Fibroblast of gingiva (primary cell): ENCODE data around the gene NPTX1.

Experiments used
- DNase-seq: peaks from one replicate; pipeline ENCODE4 v3.0.0-alpha.2; 2011; ENCODE audit warnings: low read depth

Gene NPTX1

DNA sequence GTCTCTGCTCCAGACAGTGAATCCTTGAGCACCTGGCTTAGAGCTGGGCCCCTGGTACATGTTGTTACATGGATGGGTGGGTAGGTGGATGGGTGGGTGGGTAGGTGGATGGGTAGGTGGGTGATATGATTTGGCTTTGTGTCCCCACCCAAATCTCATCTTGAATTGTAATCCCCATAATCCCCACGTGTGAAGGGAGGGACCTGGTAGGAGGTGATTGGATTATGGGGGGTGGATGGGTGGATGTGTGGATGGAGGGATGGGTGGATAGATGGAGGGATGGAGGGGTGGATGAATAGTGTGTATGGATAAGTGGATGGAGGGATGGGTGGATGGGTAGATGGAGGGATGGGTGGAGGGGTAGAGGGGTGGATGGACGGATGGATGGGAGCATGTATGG is 26.6 kb upstream of the NPTX1 start:
- no peak for DNase-seq

DNA sequence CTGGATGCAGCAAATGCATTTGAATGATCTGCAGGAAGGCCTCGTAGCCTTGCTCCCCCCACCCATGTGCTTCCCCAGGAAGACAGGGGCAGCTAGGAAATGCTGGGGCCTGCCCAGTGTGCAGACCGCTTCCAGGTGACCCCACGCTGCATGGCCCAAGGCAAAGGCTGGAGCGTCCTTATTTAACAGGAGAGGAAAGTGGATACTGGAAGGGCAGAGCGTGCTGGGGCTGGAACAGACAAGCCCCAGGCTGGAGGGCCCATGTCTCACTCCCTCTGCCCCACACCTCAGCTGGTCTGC is 26.1 kb upstream of the NPTX1 start:
- no peak for DNase-seq

DNA sequence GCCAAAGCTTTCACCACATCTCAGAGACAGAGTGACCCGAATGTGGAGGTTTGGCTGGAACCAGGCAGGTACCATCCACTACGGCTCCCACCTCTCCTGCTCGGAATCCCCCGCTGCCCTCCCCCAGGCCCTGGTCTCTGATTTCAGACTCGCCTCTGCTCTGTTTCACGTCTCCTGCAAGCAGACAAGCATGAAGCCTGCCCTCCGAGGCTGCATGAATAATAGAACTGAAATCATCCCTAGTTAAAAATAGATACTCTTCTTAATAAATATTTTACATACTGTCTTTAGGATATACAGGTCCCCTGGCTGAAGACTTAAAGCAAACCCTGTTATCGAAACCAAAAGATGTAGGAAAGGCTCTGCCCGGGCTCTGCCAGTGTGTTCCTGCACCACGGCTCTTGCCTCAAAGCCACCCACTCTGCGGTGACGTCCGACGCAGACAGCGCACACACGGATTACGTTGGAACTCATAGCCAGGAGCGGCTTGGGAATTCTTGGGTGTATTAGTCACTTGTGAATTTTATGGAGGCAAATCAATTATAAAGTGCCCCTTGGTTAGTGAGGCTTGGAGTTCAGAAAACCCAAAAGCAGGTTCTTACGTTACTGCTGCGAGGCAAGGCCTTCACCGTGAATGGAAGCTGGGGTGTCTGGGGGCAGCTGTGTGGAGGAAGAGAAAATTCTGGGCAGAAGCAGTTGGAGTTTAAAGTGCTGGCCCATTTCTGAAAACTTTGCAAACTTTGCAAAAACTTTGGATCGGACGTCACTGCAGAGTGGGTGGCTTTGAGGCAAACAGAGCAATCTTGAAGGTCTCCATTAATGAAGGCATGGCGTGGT is 25.6 kb upstream of the NPTX1 start:
- DNase-seq = no peak

DNA sequence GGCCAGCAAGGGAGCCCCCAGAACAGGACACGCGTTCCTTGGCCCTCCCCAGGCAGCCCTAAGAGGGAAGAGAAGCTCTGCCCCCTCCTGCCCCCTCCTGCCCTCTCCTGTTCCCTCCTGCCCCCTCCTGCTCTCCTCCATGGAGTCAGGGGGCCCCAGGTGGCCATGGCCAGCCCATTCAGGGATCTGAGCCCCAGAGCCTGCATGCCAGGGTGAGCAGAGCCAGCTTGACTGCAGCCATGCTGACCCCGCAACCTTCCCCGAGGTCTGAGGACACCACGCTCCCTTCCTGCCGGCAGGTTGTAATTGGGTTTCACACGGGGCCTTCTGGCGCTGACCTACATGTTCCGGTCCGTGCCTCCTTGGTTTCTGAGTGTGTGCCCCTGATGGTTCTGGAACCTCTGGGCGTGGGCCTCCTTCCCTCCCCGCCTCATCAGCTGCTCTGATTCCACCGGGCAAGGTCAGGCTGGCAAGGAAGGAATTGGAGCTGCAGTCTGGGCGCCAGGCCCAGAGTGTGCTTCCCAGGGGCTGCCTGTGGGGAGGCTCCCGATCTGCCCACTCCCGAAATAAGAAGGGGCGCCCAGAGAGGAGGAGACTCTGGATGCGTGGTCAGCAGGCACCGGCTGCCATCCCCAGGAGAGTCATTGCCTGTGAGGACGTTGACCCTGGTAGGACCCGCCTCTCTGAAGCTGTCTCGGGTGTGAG is 23.7 kb upstream of the NPTX1 start:
- DNase-seq = no peak

DNA sequence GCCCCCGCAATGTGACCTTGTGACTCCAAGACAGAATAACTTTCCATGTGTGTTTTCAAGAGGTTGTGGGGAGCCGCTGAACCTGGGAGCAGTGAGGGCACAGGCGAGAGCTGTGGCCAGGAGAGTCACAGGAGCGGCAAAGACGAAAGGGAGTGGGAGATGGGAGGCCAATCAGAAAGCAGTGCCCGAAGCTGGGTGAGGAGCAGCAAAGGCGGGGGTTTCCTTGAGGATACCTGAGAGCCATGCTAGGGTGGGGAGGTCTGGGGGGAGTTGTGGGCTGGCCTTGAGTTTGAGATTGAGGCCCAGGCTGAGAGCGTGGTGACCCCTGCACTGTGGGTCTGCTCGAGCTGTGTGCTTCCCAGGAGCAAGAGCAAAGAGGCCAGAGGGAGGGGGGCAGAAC is 23.2 kb upstream of the NPTX1 start:
- DNase-seq = no peak

DNA sequence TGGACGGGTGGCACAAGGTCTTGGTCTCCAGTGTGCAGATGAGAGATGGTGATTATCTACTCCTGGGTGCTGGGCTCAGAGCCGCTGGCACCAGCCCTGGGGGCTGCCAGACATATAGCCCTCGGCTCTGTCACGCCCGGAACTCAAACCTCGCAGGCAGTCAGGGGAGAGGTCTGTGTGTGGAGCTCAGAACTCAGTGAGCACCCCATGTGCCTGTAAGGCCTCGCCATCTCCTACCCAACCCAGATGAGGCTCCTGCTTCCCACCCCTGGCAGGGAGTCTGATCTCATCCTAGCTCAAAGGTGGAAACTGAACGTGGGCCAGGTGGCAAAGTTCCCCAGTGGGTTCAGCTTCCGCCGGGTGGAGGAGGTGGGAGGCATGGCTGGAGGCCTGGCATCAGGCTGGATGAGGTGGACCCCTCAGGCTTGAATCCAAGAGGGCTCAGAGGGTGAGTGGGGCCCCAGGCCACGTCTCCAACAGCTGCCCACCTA is 22.6 kb upstream of the NPTX1 start:
- DNase-seq = no peak

DNA sequence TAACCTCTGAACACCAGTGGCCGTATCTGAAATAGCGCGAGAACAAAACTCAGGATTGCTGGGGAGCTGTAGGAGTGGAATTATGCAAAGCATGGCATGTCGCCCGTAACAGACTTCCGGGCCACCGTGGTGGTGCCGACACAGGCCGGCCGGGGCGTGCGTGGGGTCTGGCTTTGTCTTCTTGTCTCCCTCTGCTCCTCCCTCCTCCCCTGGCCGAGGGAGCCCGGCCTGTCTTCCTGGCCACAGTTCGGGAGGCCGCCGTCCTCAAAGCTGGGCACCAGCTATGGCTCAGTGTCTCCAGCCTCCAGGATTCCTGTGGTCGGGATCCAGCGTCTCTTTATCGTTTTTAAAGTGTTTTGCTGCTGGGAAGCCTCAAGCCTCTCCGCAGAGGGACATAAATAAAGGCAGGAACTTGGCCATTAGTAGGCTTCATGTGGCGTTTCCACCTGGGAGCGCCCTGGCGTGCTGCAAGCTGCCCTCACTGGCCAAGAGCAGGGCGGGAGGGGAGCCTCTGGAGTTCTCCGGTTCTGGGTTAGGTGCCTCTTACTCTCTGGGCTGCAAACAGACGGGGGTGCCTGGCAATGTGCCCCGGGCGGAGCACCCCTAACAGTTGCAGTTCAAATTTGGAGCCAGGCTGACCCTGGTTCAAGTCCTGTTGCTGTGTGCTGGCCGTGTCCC is 22.0 kb upstream of the NPTX1 start:
- DNase-seq = peak; percentile 63

DNA sequence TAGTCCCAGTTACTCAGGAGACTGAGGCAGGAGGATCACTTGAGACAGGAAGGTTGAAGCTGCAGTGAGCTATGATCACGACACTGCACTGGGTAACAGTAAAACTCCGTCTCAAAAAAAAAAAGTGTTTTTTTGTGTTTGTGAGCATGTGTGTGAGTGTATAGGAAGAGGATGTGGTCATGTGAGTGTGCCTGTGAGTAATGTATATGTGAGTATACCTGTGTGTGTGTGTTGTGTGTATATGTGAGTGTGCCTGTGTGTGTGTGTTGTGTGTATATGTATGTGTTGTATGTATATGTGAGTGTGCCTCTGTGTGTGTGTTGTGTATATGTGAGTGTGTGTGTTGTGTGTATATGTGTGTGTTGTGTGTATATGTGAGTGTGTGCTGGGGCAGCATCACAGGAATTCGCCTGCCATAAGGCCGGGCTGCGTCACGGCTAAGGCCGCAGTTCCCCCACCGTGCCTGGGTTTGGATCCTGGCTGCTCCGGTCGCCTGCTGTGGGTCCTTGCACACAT is 21.4 kb upstream of the NPTX1 start:
- no peak for DNase-seq

DNA sequence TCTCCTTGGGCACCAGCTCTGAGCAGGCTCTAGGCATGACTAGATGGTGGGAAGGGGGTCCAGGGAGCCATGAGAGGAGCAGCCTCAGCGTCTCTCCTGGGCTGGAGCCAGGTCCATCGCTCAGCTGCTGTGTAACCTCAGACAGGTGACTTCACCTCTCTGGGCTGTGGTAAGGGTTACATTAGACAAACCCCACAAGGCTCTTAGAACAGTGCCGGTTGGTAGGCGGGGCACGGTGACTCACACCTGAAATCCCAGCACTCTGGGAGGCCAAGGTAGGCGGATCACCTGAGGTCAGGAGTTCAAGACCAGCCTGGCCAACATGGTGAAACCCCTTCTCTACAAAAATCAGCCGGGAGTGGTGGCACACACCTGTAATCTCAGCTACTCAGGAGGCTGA is 18.1 kb upstream of the NPTX1 start:
- DNase-seq = no peak

DNA sequence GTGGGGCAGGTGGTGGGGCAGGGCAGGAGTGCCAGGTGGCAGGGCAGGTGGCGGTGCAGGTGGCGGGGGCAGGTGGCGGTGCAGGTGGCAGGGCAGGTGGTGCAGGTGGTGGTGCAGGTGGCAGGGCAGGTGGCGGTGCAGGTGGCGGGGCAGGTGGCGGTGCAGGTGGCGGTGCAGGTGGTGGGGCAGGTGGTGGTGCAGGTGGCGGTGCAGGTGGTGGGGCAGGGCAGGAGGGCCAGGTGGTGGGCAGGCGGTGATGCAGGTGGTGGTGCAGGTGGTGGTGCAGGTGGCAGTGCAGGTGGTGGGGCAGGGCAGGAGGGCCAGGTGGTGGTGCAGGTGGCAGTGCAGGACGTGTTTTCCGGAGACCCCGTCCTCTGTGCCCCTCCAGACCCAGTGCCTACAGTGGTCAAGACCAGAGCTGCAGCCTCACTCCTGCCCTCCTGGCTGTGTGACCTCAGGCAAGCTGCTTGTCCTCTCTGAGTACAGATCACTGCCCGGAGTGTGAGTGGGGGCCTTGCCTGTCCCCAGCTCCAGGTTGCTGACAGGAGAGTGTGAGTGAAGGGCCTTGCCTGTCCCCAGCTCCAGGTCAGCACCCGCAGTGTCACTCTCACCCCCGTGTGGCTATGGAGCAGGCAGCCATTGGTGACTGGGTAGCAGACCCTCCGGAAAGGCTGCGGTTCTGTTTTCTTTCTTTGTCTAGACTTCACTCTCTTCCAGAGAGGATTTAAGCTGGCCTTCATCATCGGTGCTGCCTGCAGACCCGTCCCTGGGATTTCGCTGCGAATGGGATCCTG is 16.1 kb upstream of the NPTX1 start:
- no peak for DNase-seq

DNA sequence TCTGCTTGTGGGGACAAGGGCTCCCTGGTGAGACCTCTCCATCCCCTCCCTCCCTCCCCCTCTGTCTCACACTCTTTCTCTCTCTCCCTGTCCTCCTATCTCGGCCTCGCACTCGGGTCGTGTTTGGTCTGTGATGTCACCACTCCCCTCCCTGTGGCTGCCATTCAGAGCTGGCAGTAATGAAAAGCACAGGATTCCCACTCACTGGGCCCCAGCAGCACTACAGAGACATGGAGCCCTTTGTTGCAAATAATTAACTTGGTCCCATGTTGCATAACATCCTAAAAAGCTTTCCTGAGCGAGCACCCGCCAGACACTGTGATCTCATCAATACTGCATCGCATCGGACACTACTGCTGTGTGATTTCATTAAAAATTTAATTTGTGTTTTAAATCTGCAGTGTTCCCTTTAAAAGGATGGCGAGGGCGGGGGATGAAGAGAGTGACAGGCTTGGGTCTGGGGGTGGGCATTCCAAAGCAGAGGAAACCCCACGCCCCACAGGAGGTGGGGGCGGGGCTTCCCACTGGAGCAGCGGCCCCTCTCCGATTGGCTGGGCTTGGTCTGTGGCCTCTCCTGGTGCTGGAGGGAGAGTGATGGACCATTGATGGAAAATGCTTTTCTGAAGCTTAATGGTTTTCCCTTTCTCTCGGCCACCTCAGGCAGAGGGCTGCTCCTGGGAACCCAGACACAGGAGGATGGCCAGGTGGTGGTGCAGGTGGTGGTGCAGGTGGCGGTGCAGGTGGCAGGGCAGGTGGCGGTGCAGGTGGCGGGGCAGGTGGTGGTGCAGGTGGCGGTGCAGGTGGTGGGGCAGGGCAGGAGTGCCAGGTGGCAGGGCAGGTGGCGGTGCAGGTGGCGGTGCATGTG is 15.3 kb upstream of the NPTX1 start:
- no peak for DNase-seq

DNA sequence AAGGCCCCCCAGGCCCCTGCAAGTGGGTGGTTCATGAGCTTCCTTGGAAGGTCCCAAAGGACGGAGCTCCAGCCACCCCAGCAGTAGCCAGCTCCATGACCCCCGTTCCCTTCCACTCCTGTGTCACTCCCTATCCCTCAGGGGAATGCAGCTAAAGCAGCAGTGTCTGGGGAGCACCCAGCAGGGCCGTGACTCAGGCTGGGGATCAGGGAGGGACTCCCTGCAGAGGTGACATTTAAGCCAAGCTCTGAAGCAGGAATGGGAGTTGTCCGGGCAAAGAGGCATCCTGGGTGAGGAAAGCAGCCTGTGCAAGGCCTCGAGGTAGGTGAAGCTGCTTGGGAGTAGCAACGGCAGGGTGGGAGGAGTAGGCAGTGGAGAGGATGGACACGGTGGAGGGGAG is 11.1 kb upstream of the NPTX1 start:
- DNase-seq = no peak

DNA sequence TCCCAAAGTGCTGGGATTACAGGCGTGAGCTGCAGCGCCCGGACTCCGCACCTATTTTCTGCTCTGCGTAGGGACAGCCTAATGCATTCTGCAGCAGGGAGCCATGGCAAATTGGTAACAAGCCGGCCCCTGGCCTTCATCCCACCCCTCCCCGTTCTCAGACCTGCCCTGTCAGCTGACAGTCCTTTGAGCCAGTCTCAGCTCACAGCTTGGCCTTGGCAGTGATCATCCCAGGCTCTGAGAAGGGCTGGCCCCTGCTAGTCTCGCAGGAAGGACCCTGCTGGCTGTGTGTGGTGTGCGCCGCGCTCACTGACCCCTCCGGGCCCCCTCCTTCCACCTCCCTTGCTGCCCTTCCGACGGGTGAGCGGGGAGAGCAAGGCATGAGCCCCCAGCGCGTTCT is 10.3 kb upstream of the NPTX1 start:
- DNase-seq = no peak

DNA sequence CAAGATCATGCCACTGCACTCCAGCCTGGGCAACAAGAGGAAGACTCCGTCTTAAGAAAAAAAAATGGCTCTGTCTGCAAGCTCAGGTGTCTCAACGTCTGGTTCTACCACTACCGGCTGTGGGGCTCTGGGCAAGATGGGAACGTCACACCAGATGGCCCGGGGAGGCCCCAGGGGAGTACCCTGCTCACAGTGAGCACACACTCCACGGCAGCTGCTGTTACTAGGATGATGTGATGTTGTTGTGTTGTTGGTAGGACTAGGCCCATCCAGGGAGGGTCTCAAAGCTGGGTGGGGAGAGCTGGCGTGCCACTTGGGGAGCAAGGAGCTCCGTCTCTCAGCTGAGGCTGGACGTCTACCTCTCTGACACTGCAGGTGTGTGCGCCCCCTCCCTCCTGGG is 9.4 kb upstream of the NPTX1 start:
- DNase-seq = no peak

DNA sequence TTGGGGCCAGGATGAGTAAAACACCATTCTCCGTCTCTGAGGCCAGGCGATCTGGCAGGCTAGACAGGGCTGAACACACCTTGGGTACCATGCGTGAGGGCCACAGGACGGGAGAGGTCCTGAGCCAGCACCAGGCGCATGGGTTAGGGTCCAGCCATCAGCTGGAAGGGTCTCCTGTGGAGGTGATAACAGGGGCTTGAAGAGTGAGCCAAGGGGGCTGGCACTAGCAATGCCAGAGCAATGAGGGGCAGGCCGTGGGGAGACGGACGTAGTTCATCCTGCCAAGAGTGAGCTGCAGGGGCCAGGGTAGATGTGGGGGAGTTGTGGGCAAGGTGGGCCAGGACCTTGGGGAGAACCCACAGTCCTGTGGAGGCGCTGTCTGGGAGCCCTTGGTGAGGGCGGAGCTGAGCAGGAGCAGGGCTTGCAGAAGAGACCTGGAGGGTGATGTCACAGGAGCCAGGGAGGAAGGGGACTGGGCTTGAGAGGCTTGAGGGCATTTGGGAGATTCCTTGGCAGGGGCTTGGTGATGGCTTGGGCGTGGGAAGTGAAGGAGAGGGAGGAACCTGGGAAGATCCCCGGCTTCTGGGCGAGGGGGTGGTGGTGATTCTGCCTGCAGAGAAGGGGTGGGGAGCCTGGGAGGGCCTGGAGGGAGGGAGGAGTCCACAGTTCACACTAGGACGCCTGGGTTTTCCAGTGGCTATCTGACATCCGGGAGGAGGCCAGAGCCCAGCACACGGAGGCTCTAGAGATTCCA is 6.3 kb upstream of the NPTX1 start:
- no peak for DNase-seq

DNA sequence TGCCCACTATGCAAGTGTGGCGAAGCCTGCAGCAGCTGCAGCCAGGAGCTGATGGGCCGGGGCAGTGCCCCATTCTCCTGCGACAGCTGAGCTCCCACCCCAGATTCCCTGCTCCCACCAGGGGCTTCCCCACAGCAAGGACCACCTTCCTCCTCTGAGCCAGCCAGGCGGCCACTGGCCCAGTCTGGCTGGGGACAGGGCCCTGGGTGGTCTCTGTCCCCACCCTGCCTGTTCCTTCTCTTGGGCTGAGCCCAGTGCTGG is 5.6 kb upstream of the NPTX1 start:
- DNase-seq = no peak

DNA sequence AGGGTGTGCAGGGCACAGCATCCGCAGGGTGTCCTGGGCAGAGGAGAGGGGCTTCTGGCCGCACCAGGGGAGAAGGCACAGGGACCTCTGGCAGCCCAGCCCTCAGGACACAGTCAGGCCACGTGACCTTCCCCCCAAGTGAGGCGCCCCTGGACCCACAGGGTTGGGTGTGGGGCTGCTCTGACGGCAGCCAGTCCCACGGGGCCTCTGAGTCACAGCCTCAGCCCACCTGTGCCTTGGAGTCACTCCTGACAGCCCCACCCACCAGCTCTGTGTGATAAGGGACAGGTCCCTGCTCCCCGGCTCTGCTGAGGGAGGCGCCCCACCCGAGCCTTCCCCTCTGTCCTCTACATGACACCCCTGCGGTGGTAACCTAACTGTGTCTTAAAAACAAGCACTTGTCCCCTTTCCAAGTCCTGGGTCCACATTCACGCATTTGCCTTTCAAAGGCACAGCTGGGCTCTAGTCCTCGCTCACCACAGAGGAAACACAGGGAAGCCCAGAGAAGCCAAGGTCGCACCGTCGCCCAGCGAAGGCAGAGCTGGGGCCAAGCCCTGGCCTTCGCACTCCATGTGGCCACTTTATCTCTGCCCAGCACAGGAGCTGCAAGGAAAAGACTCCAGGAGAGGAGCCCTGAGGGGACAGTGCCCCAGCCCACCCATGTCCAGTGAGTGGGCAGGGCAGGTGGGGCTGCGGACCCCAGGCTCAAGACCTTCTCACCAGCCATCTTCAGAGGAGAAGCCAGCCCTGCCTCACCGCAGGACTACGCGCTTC is 5.1 kb upstream of the NPTX1 start:
- DNase-seq = no peak

DNA sequence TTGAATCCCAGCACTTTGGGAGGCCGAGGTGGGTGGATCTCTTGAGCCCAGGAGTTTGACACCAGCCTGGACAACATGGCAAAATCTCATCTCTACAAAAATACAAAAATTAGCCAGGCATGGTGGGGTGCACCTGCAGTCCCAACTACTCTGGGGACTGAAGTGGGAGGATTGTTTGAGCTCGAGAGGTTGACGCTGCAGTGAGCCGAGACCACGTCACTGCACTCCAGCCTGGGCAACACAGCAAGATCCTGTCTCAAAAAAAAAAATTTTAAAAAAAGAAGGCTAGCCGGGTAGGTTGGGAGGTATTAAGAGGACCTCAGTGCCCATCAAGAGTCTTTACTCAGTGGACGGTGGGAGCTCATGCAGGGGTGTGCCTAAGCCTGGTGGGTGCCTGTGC is 3.8 kb upstream of the NPTX1 start:
- DNase-seq = no peak

DNA sequence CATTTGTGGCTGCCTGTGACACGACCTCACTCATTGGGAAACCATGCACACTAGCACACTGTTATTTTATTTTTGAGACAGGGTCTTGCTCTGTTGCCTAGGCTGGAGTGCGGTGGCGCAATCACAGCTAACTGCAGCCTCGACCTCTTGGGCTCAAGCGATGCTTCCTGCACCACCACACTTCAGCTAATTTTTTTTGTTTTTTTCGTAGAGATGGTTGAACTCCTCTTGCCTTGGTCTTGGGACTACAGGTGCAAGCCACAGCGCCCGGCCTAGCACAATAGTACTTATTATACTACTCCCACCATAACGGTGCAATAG is 2.8 kb upstream of the NPTX1 start:
- no peak for DNase-seq
